ENCODE data around the gene FLNA.

DNA sequence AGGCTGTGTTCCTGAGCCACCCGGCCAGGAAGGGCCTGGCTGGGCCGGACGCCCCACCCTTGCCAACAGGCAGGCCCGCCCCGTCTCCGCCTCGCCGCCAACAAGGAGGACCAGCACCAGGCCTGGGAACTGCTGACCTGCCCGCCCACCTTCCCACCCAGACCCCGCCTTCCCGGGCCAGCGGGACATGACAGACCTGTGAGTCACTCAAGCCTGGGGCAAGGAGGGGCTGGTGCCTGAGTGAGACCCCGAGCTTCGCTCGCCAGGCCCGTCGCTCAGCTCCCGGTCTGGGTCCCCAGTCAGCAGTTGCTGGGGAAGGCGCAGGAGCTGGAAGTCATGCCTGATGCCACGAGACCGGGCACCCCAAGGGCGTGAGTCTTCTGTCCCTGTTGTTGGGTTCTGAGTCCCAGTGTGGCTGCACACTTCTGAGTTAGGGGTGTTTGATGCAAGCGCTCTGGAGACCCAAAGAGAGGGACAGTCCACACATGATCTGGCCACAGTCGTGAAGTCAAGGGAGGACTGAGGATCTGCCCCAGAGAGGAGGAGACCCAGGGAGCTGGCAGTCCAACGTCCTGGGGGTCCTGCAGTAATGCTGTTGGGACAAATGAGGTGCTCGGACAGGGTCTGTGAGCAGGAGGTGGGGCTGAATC is 34.9 kb upstream of the FLNA start, which contains the start of gene DNASE1L1:
- TF ChIP-seq, protein P1, sequence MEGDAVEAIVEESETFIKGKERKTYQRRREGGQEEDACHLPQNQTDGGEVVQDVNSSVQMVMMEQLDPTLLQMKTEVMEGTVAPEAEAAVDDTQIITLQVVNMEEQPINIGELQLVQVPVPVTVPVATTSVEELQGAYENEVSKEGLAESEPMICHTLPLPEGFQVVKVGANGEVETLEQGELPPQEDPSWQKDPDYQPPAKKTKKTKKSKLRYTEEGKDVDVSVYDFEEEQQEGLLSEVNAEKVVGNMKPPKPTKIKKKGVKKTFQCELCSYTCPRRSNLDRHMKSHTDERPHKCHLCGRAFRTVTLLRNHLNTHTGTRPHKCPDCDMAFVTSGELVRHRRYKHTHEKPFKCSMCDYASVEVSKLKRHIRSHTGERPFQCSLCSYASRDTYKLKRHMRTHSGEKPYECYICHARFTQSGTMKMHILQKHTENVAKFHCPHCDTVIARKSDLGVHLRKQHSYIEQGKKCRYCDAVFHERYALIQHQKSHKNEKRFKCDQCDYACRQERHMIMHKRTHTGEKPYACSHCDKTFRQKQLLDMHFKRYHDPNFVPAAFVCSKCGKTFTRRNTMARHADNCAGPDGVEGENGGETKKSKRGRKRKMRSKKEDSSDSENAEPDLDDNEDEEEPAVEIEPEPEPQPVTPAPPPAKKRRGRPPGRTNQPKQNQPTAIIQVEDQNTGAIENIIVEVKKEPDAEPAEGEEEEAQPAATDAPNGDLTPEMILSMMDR (IDR thresholded peaks at IDR 0.05; ENCODE audit: extremely low read depth in 1 of 2, insufficient read depth in 1 of 2, low read depth in 1 of 2, low read length in 2 of 2), result no peak
- TF ChIP-seq EZH2 (IDR thresholded peaks at IDR 0.05; ENCODE audit: borderline replicate concordance, low read depth, low read length, severe bottlenecking), result no peak
- TF ChIP-seq MYC (IDR thresholded peaks at IDR 0.05; ENCODE audit: low read depth, low read length), result no peak
- no peak for TF ChIP-seq JUN (IDR thresholded peaks at IDR 0.05; ENCODE audit: borderline replicate concordance, insufficient read depth, insufficient read length, low read depth)
